DOHH2 (cell line): Measurements from ENCODE around the gene SPACA1.

ENCODE experiments used
- H3F3A ChIP-seq: fragments of 200-600 bp; sonication (generic), shearing (Covaris generic); 2 replicates; pipeline ENCODE4 v1.6.0; 2016; ENCODE audit warnings: antibody characterized with exemption, mild to moderate bottlenecking; ENCODE audit not compliant: control insufficient read depth, insufficient read depth
- H3K27ac ChIP-seq: fragments of 200-600 bp; sonication (generic); 2 replicates; pipeline ENCODE4 v1.5.1; 2014; ENCODE audit warnings: low read depth, mild to moderate bottlenecking, low read length, moderate library complexity
- H3K27me3 ChIP-seq: fragments of 200-600 bp; sonication (generic); 2 replicates; pipeline ENCODE4 v1.6.1; 2014; ENCODE audit warnings: mild to moderate bottlenecking, low read length, mixed read lengths; ENCODE audit not compliant: control insufficient read depth
- H3K36me3 ChIP-seq: fragments of 200-600 bp; sonication (generic); 2 replicates; pipeline ENCODE4 v1.6.1; 2014; ENCODE audit warnings: mild to moderate bottlenecking, low read length, moderate library complexity, mixed read lengths; ENCODE audit not compliant: control insufficient read depth
- H3K4me1 ChIP-seq: fragments of 200-600 bp; sonication (generic); 2 replicates; pipeline ENCODE4 v1.6.1; 2014; ENCODE audit warnings: mild to moderate bottlenecking, low read length, mixed read lengths; ENCODE audit not compliant: control insufficient read depth
- H3K4me2 ChIP-seq: fragments of 200-600 bp; sonication (generic); 2 replicates; pipeline ENCODE4 v1.6.0; 2014; ENCODE audit warnings: mild to moderate bottlenecking, low read length, moderate library complexity
- H3K4me3 ChIP-seq: fragments of 200-600 bp; sonication (generic); 2 replicates; pipeline ENCODE4 v1.5.1; 2014; ENCODE audit warnings: mild to moderate bottlenecking, low read length, mixed read lengths
- H3K79me2 ChIP-seq: fragments of 200-600 bp; sonication (generic); 2 replicates; pipeline ENCODE4 v1.6.1; 2014; ENCODE audit warnings: mild to moderate bottlenecking, low read length, mixed read lengths; ENCODE audit not compliant: control insufficient read depth
- H3K9me2 ChIP-seq: fragments of 200-600 bp; sonication (generic); replicated peaks from 2 replicates; pipeline ENCODE4 v1.6.1; 2014; ENCODE audit warnings: mild to moderate bottlenecking, low read length, mixed read lengths; ENCODE audit not compliant: control insufficient read depth
- H3K9me3 ChIP-seq: fragments of 200-600 bp; sonication (generic); 2 replicates; pipeline ENCODE4 v1.6.1; 2014; ENCODE audit warnings: antibody characterized with exemption, low read length, mixed read lengths; ENCODE audit not compliant: control insufficient read depth, insufficient read depth
- H4K20me1 ChIP-seq: fragments of 200-600 bp; sonication (generic); 2 replicates; pipeline ENCODE4 v1.6.0; 2014; ENCODE audit warnings: low read depth, mild to moderate bottlenecking, antibody characterized with exemption, low read length, moderate library complexity; ENCODE audit not compliant: control insufficient read depth, insufficient read depth
- CTCF ChIP-seq: fragments of 200-600 bp; sonication (generic); IDR thresholded peaks from one replicate; pipeline ENCODE4 v1.5.1; 2014; ENCODE audit warnings: antibody characterized with exemption, mild to moderate bottlenecking, low read depth, low read length; ENCODE audit not compliant: poor library complexity, severe bottlenecking
- EZH2phosphoT487 ChIP-seq: fragments of 200-600 bp; sonication (generic); IDR thresholded peaks from 2 replicates; pipeline ENCODE4 v1.6.1; 2017; ENCODE audit warnings: borderline replicate concordance, mild to moderate bottlenecking, antibody characterized with exemption, low read length, moderate library complexity, mixed read lengths

The SPACA1 gene

GRCh38 chr6:88062376-88062775 is 14.7 kb downstream of the SPACA1 start:
- Histone ChIP-seq H3K4me1 (no peaks in the 10 kb centered on the region), H3K4me3 (no peak overlapping the region), H3K9me2 (no peaks in the 10 kb centered on the region), H3K9me3 (no peaks in the 10 kb centered on the region), H3K79me2 (no peaks in the 10 kb centered on the region), H3K27me3 (no peaks in the 10 kb centered on the region), H4K20me1 (no peaks in the 10 kb centered on the region), H3F3A (no peaks in the 10 kb centered on the region), H3K4me2 (no peak overlapping the region), H3K36me3 (no peaks in the 10 kb centered on the region), H3K27ac (no peak overlapping the region)
- TF ChIP-seq EZH2phosphoT487 (no peak), CTCF (no peak)

GRCh38 chr6:88072462-88072861 is 24.8 kb downstream of the SPACA1 start:
- Histone ChIP-seq H3F3A (no peaks in the 10 kb centered on the region), H3K4me3 (no peak overlapping the region), H3K4me1 (peaks cover 9% of the 10 kb centered on the region), H3K27me3 (no peaks in the 10 kb centered on the region), H3K9me3 (no peaks in the 10 kb centered on the region; the same call in 1 of the 2 replicates), H3K4me2 (no peak overlapping the region), H4K20me1 (no peaks in the 10 kb centered on the region), H3K9me2 (no peaks in the 10 kb centered on the region), H3K36me3 (no peaks in the 10 kb centered on the region), H3K27ac (no peak overlapping the region), H3K79me2 (no peaks in the 10 kb centered on the region)
- TF ChIP-seq CTCF (no peak), EZH2phosphoT487 (no peak)

GRCh38 chr6:88074791-88075190 is 27.1 kb downstream of the SPACA1 start:
- Histone ChIP-seq H3K27ac (no peak overlapping the region), H3K4me1 (peaks cover 18% of the 10 kb centered on the region), H3K36me3 (no peaks in the 10 kb centered on the region), H3K27me3 (no peaks in the 10 kb centered on the region), H3K9me3 (no peaks in the 10 kb centered on the region), H3F3A (no peaks in the 10 kb centered on the region), H3K9me2 (no peaks in the 10 kb centered on the region), H3K4me2 (no peak overlapping the region), H3K4me3 (no peak overlapping the region), H4K20me1 (no peaks in the 10 kb centered on the region), H3K79me2 (no peaks in the 10 kb centered on the region)
- no peak for TF ChIP-seq EZH2phosphoT487

GRCh38 chr6:88077305-88077704 is 29.7 kb downstream of the SPACA1 start:
- no peaks in the 10 kb centered on the region for H3K79me2 ChIP-seq
- no peaks in the 10 kb centered on the region for H3K9me3 ChIP-seq
- H3F3A ChIP-seq, result no peaks in the 10 kb centered on the region
- peaks cover 18% of the 10 kb centered on the region for H3K4me1 ChIP-seq
- H3K27ac ChIP-seq, result no peak overlapping the region
- H3K27me3 ChIP-seq, result no peaks in the 10 kb centered on the region
- H3K36me3 ChIP-seq, result no peaks in the 10 kb centered on the region
- no peak for TF ChIP-seq EZH2phosphoT487
- no peaks in the 10 kb centered on the region for H4K20me1 ChIP-seq
- H3K4me3 ChIP-seq, result peak overlapping the region; percentile 53
- H3K4me2 ChIP-seq, result peak overlapping the region; percentile 41
- no peaks in the 10 kb centered on the region for H3K9me2 ChIP-seq
